Fibroblast of mammary gland (primary cell): ENCODE measurements around the gene MARK2.

Experiments used
- DNase-seq: peaks from one replicate; pipeline ENCODE4 v3.0.0-alpha.2; 2010; ENCODE audit warnings: low read depth
- H3K4me3 ChIP-seq: 2 replicates; pipeline ENCODE4 v1.5.1; 2011; ENCODE audit warnings: low read depth, mild to moderate bottlenecking, low read length, moderate library complexity; ENCODE audit not compliant: control insufficient read depth
- TF ChIP-seq, protein P1 (sequence below): conservative IDR thresholded peaks from 2 replicates; pipeline ENCODE4 v1.5.1; 2011; ENCODE audit warnings: low read depth, low read length, inconsistent platforms; ENCODE audit not compliant: control insufficient read depth, insufficient read depth

Gene MARK2

DNA sequence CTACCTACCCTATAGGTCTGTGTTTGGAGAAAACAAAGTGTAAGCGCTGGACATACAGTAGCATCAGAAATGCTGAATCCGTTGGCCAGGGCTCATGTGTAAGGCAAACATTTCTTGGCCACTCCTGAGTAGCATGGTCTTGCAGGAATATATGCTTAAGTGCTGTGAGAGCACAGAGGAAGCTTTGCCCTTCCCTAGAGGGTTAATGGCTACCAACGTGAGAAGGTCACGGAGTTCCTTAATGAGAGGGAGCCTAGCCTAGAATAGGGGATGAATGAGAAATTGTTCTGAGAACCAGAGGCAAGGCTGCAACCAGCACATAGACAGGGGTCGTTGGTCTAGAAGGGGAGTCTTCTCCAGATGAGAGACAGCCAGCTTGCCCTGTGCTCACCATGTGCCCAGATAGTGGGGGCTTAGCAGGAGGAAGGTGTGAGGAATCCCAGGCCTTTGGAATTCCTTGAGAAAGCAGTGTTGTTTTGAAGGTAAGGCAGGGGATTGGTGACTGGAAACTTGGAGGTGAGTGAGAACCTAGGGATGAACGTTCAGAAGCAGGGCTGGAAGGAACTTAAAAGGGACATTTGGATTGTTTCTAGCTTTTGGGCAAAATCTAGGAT is 48.6 kb downstream of the MARK2 start:
- no peak overlapping the region for H3K4me3 ChIP-seq
- TF ChIP-seq, protein P1, sequence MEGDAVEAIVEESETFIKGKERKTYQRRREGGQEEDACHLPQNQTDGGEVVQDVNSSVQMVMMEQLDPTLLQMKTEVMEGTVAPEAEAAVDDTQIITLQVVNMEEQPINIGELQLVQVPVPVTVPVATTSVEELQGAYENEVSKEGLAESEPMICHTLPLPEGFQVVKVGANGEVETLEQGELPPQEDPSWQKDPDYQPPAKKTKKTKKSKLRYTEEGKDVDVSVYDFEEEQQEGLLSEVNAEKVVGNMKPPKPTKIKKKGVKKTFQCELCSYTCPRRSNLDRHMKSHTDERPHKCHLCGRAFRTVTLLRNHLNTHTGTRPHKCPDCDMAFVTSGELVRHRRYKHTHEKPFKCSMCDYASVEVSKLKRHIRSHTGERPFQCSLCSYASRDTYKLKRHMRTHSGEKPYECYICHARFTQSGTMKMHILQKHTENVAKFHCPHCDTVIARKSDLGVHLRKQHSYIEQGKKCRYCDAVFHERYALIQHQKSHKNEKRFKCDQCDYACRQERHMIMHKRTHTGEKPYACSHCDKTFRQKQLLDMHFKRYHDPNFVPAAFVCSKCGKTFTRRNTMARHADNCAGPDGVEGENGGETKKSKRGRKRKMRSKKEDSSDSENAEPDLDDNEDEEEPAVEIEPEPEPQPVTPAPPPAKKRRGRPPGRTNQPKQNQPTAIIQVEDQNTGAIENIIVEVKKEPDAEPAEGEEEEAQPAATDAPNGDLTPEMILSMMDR = no peak
- no peak for DNase-seq

GRCh38 chr11:63888170-63889086 is 49.5 kb downstream of the MARK2 start:
- TF ChIP-seq, protein P1 = no peak
- H3K4me3 ChIP-seq = peak overlapping the region; percentile 24

GRCh38 chr11:63889344-63889743 is 50.4 kb downstream of the MARK2 start:
- DNase-seq = no peak
- TF ChIP-seq, protein P1 = no peak
- H3K4me3 ChIP-seq = no peak overlapping the region

More at GRCh38 chr11:63888170-63889086, 49.5 kb downstream of the MARK2 start:
- DNase-seq = peak; percentile 78

DNA sequence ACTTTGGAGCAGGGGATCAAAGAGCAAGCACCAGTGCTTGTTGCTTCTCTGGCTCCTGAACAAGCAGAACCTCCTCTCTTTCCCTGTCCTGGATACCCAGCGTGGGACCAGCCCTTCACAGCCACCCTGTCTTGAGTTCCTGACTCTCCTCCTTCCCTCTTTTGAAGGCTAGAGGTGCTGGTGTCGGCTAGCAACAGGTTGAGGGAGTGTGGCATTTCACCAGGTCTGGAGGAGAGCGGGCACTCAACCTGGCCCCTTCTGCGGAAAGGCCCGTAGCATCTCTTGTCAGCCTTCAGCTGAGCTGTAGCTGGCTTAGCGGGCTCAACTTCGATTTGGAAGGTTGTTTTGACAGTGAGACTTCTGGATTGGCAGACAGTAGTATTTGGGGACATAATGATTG is 51.5 kb downstream of the MARK2 start:
- no peak for DNase-seq
- no peak overlapping the region for H3K4me3 ChIP-seq
- TF ChIP-seq, protein P1 = no peak

GRCh38 chr11:63892228-63892627 is 53.3 kb downstream of the MARK2 start:
- peak; percentile 38 for DNase-seq
- TF ChIP-seq, protein P1 = no peak
- no peak overlapping the region for H3K4me3 ChIP-seq

DNA sequence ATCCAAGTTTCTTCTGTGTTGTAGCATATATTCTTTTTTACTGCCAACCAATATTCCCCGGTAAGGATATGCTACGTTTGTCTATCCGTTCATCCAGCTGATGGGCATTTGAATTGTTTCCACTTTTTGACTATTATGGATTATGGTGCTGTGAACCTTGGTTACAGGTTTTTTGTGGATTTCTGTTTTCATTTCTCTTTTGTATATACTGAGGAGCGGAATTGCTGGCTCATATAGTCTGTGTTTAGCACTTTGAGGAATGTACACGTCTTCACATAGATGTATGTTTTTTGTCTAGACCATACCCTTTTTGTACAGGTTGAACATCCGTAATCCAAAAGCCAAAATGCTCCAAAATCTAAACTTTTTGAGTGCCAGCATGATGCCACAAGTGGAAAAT is 54.4 kb downstream of the MARK2 start:
- no peak overlapping the region for H3K4me3 ChIP-seq
- DNase-seq = no peak
- TF ChIP-seq, protein P1 = no peak
